ENCODE data around the gene ATP5F1D. TPM values are rescaled to one million over a fixed set of nuclear protein-coding genes. Genes with fewer than 3 reads are reported as not detected.
A peak's percentile ranks its signal among the peaks of the same experiment; 100 is the strongest.

Gene ATP5F1D
- total RNA-seq, 2 donors from 2014 or later = 193 to 269 TPM

- Histone ChIP-seq H3K36me3 (peaks cover 9% of the 10 kb centered on the region), H3K4me1 (peaks cover 0 to 73% of the 10 kb centered on the region in 2 donors), H3K27me3 (no peaks in the 10 kb centered on the region), H3K27ac (peak overlapping the region; percentile 88 to 93), H3K9me3 (no peaks in the 10 kb centered on the region), H3K4me3 (peak overlapping the region; percentile 40 to 59)
- DNase-seq (ENCODE audit: low spot score) = peak; percentile 90
- TF ChIP-seq, protein P1, sequence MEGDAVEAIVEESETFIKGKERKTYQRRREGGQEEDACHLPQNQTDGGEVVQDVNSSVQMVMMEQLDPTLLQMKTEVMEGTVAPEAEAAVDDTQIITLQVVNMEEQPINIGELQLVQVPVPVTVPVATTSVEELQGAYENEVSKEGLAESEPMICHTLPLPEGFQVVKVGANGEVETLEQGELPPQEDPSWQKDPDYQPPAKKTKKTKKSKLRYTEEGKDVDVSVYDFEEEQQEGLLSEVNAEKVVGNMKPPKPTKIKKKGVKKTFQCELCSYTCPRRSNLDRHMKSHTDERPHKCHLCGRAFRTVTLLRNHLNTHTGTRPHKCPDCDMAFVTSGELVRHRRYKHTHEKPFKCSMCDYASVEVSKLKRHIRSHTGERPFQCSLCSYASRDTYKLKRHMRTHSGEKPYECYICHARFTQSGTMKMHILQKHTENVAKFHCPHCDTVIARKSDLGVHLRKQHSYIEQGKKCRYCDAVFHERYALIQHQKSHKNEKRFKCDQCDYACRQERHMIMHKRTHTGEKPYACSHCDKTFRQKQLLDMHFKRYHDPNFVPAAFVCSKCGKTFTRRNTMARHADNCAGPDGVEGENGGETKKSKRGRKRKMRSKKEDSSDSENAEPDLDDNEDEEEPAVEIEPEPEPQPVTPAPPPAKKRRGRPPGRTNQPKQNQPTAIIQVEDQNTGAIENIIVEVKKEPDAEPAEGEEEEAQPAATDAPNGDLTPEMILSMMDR (IDR thresholded peaks at IDR 0.05) = no peak
Measured at GRCh38 chr19:1266129-1266915, 24.8 kb downstream of the ATP5F1D start.

- Histone ChIP-seq H3K36me3 (peaks cover 16% of the 10 kb centered on the region), H3K4me3 (peak overlapping the region; percentile 40 to 59), H3K27ac (peak overlapping the region; percentile 88 to 93), H3K27me3 (no peaks in the 10 kb centered on the region), H3K4me1 (peaks cover 0 to 73% of the 10 kb centered on the region in 2 donors), H3K9me3 (no peaks in the 10 kb centered on the region)
- DNase-seq (ENCODE audit: low spot score) = no peak
- TF ChIP-seq, protein P1 (IDR thresholded peaks at IDR 0.05) = peak; percentile 96 to 99
Measured at GRCh38 chr19:1266916-1267476, 25.4 kb downstream of the ATP5F1D start.

DNA sequence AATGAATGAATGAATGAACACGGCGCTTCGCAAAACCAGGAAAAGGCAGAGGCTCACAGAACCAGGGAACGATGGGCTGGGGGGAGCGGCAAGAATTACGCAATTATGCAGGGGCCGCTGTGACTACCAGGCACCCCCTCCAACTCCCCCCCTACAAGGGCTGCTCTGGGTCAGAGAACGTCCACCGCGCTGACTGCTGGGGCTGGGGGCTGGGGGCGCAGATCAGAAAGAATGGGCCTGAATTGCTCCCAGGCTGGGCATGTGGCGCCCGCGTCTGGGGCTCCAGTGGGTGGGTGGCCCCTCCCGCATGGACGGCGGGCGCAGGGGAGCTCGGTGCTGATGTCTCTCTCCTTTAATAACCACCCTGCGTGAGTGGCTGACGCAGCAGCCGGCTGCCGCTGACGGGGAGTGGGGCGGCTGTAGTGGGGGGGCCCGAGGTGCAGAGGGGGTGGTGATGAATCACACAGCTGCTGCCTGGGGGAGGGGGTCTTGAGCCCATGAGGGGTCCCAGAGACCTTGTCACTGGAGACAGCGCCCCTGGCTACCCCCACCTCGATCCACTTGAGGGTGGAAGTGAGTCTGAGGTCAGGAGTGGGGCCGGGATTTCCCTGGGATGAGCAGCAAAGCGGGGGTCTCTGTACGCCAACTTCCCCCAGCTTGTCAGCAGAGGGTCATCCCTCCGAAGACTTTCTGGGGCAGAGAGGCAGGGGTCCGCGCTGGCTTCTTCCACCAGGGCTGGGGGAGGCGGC, 26.1 kb downstream of the ATP5F1D start:
- DNase-seq (ENCODE audit: low spot score) = no peak
- H3K4me3 ChIP-seq = peak overlapping the region in 1 of 2 donors; percentile 59
- peak overlapping the region; percentile 88 to 94 for H3K27ac ChIP-seq
- H3K36me3 ChIP-seq = peaks cover 22% of the 10 kb centered on the region
- H3K4me1 ChIP-seq = peaks cover 0 to 73% of the 10 kb centered on the region in 2 donors
- TF ChIP-seq, protein P1 (IDR thresholded peaks at IDR 0.05) = no peak
- no peaks in the 10 kb centered on the region for H3K9me3 ChIP-seq
- H3K27me3 ChIP-seq = no peaks in the 10 kb centered on the region

GRCh38 chr19:1268226-1269064, 26.9 kb downstream of the ATP5F1D start:
- peaks cover 0 to 79% of the 10 kb centered on the region in 2 donors for H3K4me1 ChIP-seq
- H3K4me3 ChIP-seq = peak overlapping the region in 1 of 2 donors; percentile 61
- H3K9me3 ChIP-seq = no peaks in the 10 kb centered on the region
- TF ChIP-seq, protein P1 (IDR thresholded peaks at IDR 0.05) = no peak
- peaks cover 30% of the 10 kb centered on the region for H3K36me3 ChIP-seq
- H3K27me3 ChIP-seq = no peaks in the 10 kb centered on the region
- DNase-seq (ENCODE audit: low spot score) = no peak
- H3K27ac ChIP-seq = peak overlapping the region; percentile 88 to 94

- peaks cover 0 to 85% of the 10 kb centered on the region in 2 donors for H3K4me1 ChIP-seq
- H3K27me3 ChIP-seq = no peaks in the 10 kb centered on the region
- peak within 1 kb of the TSS; percentile 61 to 62 for H3K4me3 ChIP-seq
- TF ChIP-seq, protein P1 (IDR thresholded peaks at IDR 0.05) = no peak
- H3K36me3 ChIP-seq = peaks cover 37% of the 10 kb centered on the region
- H3K27ac ChIP-seq = peak within 1 kb of the TSS; percentile 88 to 94
- peak; percentile 100 for DNase-seq (ENCODE audit: low spot score)
- no peaks in the 10 kb centered on the region for H3K9me3 ChIP-seq
Measured at GRCh38 chr19:1269065-1269477, 27.5 kb downstream of the ATP5F1D start, which contains the start of gene CIRBP. Gene CIRBP (plus strand): TSS chr19:1269332. CDS start chr19:1270934, 1,602 bp downstream.
